OCI-LY3 (cell line): Measurements from ENCODE around the gene CDK19.

Experiments used
- H2AFZ ChIP-seq: fragments of 200-600, 300-600 bp; shearing (Covaris generic); 2 replicates; pipeline ENCODE4 v1.6.0; 2014; ENCODE audit warnings: antibody characterized with exemption, low read depth, low read length
- H3K27ac ChIP-seq: fragments of 200-600, 300-600 bp; sonication (generic); 2 replicates; pipeline ENCODE4 v1.5.1; 2014; ENCODE audit warnings: mild to moderate bottlenecking, low read length, moderate library complexity, mixed read lengths
- H3K27me3 ChIP-seq: fragments of 200-600, 300-600 bp; sonication (generic); 2 replicates; pipeline ENCODE4 v1.6.1; 2014; ENCODE audit warnings: low read depth, low read length, mixed read lengths
- H3K36me3 ChIP-seq: fragments of 200-600, 300-600 bp; sonication (generic); replicated peaks from 2 replicates; pipeline ENCODE3; 2014; ENCODE audit warnings: low read depth, low read length, mixed read lengths
- H3K4me1 ChIP-seq: fragments of 300-600, 200-600 bp; sonication (generic); 2 replicates; pipeline ENCODE4 v1.6.1; 2014; ENCODE audit warnings: low read length, mixed read lengths
- H3K4me2 ChIP-seq: fragments of 200-600, 300-600 bp; sonication (generic); 2 replicates; pipeline ENCODE4 v1.6.1; 2014; ENCODE audit warnings: low read length, mixed read lengths
- H3K4me3 ChIP-seq: fragments of 300-600, 200-600 bp; sonication (generic); 2 replicates; pipeline ENCODE4 v1.5.1; 2014; ENCODE audit warnings: antibody characterized with exemption, mild to moderate bottlenecking, low read length, moderate library complexity
- H3K79me2 ChIP-seq: fragments of 300-600, 200-600 bp; shearing (Covaris generic); 2 replicates; pipeline ENCODE4 v1.6.1; 2014; ENCODE audit warnings: mild to moderate bottlenecking, low read length, mixed read lengths
- H3K9ac ChIP-seq: fragments of 300-600, 200-600 bp; shearing (Covaris generic); 2 replicates; pipeline ENCODE4 v1.6.0; 2014; ENCODE audit warnings: mild to moderate bottlenecking, low read length, moderate library complexity
- H3K9me3 ChIP-seq: fragments of 200-600, 300-600 bp; shearing (Covaris generic); 2 replicates; pipeline ENCODE4 v1.6.1; 2014; ENCODE audit warnings: low read length, mixed read lengths; ENCODE audit not compliant: insufficient read depth
- H4K20me1 ChIP-seq: fragments of 200-600, 300-600 bp; sonication (generic); 2 replicates; pipeline ENCODE4 v1.6.1; 2016; ENCODE audit warnings: low read length, mixed read lengths; ENCODE audit not compliant: insufficient read depth
- EZH2phosphoT487 ChIP-seq: fragments of 200-600 bp; shearing (Covaris generic); IDR thresholded peaks from 2 replicates; pipeline ENCODE4 v1.6.1; 2018; ENCODE audit warnings: antibody characterized with exemption, mixed run types, low read depth
- TF ChIP-seq, protein P1 (sequence below): fragments of 200-600, 300-600 bp; sonication (generic); IDR thresholded peaks from 2 replicates; pipeline ENCODE4 v1.5.1; 2014; ENCODE audit warnings: antibody characterized with exemption, low read length, low read depth

Gene CDK19

DNA sequence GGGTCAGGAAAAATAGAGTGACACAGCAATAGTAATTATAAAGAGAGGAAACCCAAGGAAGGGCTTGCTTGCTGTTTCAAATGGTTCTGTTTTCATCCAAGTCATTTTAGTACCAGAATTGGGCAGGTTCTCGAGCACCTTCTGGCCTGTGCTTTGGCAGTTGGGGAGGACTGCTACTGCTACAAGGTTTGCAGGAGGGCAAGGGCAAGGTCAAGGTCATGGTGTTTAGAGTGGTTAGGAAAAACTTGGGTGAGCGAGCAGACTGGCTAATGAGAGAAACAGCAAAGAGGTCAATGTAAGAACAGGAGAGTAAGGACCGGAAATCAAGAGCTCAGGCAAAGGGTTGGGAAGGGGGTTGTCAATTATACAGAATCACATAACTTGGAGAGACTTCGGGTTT lies 164.5 kb downstream of the CDK19 start:
- no peaks in the 10 kb centered on the region for H4K20me1 ChIP-seq
- H3K4me3 ChIP-seq, result no peak overlapping the region
- H3K4me2 ChIP-seq, result no peak overlapping the region
- H2AFZ ChIP-seq, result no peak overlapping the region
- TF ChIP-seq, protein P1, sequence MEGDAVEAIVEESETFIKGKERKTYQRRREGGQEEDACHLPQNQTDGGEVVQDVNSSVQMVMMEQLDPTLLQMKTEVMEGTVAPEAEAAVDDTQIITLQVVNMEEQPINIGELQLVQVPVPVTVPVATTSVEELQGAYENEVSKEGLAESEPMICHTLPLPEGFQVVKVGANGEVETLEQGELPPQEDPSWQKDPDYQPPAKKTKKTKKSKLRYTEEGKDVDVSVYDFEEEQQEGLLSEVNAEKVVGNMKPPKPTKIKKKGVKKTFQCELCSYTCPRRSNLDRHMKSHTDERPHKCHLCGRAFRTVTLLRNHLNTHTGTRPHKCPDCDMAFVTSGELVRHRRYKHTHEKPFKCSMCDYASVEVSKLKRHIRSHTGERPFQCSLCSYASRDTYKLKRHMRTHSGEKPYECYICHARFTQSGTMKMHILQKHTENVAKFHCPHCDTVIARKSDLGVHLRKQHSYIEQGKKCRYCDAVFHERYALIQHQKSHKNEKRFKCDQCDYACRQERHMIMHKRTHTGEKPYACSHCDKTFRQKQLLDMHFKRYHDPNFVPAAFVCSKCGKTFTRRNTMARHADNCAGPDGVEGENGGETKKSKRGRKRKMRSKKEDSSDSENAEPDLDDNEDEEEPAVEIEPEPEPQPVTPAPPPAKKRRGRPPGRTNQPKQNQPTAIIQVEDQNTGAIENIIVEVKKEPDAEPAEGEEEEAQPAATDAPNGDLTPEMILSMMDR, result no peak
- TF ChIP-seq EZH2phosphoT487, result no peak
- H3K27me3 ChIP-seq, result no peaks in the 10 kb centered on the region
- peaks cover 15% of the 10 kb centered on the region for H3K4me1 ChIP-seq
- H3K36me3 ChIP-seq, result no peaks in the 10 kb centered on the region
- no peaks in the 10 kb centered on the region for H3K79me2 ChIP-seq
- no peaks in the 10 kb centered on the region for H3K9me3 ChIP-seq
- H3K9ac ChIP-seq, result no peak overlapping the region
- H3K27ac ChIP-seq, result no peak overlapping the region

DNA sequence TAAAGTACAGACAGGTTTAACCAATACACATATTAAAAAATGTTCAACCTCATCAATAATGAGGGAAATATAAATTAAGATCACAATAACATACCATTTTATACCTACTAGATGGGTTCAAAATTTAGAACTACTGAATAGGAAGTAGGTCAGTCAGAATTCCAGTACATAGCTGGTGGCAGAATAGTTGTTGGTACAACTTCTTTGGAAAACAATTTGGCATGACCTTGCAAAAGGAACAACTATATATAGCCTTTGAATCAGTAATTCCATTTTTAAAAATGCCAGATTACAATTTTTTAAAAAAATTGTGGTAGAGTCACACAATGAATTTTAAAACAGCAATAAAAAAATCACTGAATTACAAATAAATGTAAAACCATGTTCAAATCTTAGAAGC lies 165.6 kb downstream of the CDK19 start:
- no peak overlapping the region for H3K27ac ChIP-seq
- H3K27me3 ChIP-seq, result no peaks in the 10 kb centered on the region
- peaks cover 15% of the 10 kb centered on the region for H3K4me1 ChIP-seq
- no peak overlapping the region for H3K4me2 ChIP-seq
- no peak overlapping the region for H2AFZ ChIP-seq
- no peaks in the 10 kb centered on the region for H3K79me2 ChIP-seq
- no peaks in the 10 kb centered on the region for H3K9me3 ChIP-seq
- no peaks in the 10 kb centered on the region for H3K36me3 ChIP-seq
- no peaks in the 10 kb centered on the region for H4K20me1 ChIP-seq
- TF ChIP-seq EZH2phosphoT487, result no peak
- TF ChIP-seq, protein P1, result no peak
- no peak overlapping the region for H3K4me3 ChIP-seq
- no peak overlapping the region for H3K9ac ChIP-seq

DNA sequence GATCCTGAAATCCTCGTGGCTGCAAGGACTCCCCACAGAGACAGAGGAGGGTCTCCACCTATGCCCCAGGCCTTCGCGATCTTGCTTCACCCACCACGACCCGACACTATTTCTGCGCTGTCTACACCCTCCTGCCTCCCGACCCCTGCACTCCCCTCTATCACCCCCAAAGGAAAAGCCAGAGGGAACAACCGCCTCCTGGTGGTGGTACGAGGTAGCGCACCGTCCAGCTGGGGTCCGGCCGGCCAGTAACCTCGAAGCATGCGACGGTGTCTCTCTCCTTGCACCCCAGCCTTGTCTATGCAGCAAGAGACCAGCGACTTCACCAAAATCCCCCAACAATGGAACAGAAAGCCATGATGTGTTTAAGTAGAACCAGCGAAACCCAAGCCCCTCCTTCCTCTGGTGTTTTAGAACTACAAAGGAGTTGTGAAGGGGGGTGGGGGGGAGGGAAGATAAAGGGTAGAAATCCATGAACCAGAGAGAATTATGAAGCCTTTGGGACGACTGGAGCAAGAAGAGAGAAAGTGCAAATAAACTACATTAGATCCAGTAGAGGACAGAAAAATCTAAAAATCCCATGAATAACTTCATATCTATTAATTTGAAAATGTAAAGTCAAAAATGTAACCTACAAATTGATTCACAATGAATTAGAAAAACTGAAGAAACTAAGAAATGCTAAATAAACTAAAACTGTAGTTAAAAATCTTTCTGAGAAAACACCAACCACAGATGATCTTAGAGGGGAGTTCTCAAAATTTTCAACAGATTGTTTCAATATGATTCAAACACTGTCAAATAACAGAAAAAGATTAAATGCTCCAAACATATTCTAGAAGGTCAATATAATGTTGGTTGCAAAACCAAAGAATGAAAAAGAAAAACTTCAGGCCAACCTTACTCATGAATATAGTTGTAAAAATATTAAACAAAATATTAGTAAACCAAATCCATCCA lies 168.0 kb downstream of the CDK19 start:
- no peaks in the 10 kb centered on the region for H3K9me3 ChIP-seq
- TF ChIP-seq EZH2phosphoT487, result no peak
- TF ChIP-seq, protein P1, result peak; percentile 41
- peak overlapping the region; percentile 16; the same call in 1 of the 2 replicates for H3K9ac ChIP-seq
- no peaks in the 10 kb centered on the region for H3K79me2 ChIP-seq
- H2AFZ ChIP-seq, result no peak overlapping the region
- H3K27me3 ChIP-seq, result no peaks in the 10 kb centered on the region
- no peaks in the 10 kb centered on the region for H4K20me1 ChIP-seq
- H3K27ac ChIP-seq, result peak overlapping the region; percentile 29
- peak overlapping the region; percentile 20; the same call in 1 of the 2 replicates for H3K4me3 ChIP-seq
- peak overlapping the region; percentile 43 for H3K4me2 ChIP-seq
- H3K36me3 ChIP-seq, result no peaks in the 10 kb centered on the region
- H3K4me1 ChIP-seq, result peaks cover 15% of the 10 kb centered on the region

DNA sequence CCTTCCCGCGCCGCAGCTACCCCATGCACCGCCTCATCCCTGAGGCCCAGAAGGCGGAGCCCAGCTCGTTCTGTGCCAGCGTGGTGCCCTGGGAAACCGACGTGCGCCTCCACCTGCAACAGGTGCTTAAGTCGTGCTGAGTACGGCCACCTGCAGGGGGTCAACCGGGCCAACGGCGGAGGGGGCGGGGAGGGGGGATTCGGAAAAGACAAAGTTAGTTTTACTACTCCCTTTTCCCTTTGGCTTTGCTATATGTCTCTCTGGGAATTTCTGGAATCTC lies 168.9 kb downstream of the CDK19 start:
- Histone ChIP-seq H3K27me3 (no peaks in the 10 kb centered on the region), H3K27ac (no peak overlapping the region), H3K4me3 (no peak overlapping the region), H3K4me1 (peaks cover 15% of the 10 kb centered on the region), H3K79me2 (no peaks in the 10 kb centered on the region), H3K36me3 (no peaks in the 10 kb centered on the region), H2AFZ (no peak overlapping the region), H3K9me3 (no peaks in the 10 kb centered on the region), H3K9ac (no peak overlapping the region), H4K20me1 (no peaks in the 10 kb centered on the region), H3K4me2 (no peak overlapping the region)
- TF ChIP-seq, protein P1, result no peak
- TF ChIP-seq EZH2phosphoT487, result no peak
